Activated CD8-positive, alpha-beta memory T cell treated with anti-CD3 and anti-CD28 coated beads, Interleukin-2, amount 50 U/mL, for 24 hours (primary cell): ENCODE measurements around the gene CDK6.

ENCODE experiments used
- DNase-seq: peaks from one replicate; pipeline ENCODE4 v3.0.0-alpha.2; 2020; ENCODE audit errors: extremely low read depth

CDK6 gene

DNA sequence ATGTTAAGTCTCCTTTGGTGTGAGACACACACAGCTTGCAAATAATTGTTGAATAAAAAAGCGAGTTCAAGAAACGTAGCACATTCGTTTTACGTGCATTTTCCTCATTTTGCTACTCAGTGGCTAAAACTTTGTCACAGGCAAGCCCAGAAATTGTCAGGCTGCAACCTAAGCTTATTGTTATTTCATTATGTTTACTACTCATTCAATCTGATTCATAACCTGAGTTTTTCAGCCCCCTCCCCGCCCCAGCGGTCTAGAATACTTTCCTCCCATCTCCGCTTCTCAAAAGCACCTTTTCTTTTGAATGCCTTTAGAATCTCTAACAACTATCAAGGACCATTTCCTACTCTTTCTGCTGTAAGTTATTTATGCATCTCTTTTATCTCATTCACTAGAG, 247.3 kb downstream of the CDK6 start:
- DNase-seq: no peak

DNA sequence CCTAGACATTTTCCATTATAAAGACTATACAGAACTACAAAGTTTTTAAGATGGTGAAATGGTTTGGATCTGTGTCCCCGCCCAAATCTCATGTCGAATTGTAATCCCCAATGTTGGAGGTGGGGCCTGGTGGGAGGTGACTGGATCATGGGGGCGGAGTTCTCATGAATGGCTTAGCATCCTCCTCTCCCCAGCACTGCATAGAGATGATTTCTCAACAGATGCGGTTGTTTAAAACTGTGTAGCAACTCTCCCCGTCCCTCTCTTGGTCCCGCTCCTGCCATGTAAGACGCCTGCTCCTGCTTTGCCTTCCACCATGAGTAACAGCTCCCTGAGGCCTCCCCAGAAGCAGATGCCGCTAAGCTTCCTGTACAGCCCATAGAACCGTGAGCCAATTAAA, 247.8 kb downstream of the CDK6 start:
- no peak for DNase-seq

DNA sequence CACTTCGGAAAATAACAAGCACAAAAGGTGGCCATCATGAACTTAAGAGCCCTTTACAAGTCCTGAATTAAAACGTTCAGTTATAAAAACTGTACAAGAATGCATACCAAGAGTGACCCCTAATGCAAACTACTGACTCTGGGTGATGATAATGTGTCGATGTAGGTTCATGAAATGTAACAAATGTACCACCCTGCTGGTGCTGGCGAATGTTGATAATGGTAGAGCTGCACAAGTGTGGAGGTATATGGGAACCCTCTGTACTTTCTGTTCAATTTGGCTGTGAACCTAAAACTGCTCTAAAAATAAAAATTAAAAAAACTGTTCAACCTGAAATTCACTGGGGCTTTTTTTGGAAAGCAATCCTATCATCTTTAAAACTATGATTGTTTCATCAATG, 249.5 kb downstream of the CDK6 start:
- DNase-seq: no peak

DNA sequence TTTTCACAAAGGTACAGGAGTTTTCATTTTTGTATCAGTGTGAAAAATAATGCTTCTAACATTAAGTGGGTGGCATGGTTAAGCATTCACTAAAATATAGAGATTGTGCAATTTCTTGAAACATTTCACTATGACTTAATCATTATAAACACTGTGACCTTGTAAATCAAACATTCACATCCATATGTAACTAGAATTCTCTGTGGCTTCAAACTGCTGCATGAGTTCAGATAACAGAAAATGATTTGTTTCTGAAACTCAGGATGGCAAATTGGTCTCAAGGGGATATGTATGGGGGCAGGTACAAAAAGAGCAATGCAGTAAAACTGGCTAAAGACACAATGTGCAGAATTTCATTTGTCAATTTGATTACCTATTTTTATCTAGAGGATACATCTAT, 250.0 kb downstream of the CDK6 start:
- no peak for DNase-seq

DNA sequence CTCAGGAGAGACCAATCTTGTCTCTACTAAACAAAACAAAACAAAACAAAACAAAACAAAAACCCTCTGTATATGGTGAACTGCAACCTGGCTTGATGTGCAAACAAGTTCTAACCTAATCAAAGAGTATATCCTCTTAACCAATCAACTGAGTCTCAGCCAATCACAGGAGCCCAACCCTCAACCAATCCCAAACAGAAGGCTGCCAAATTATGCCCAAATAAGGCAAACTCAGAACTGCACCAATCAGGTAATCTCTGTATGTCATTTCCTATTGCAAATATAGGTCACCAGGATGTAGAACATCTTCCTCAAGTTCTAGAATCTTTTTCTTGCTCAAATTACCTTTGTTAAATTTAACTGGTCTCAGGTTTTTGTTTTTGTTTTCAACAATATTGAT, 251.4 kb downstream of the CDK6 start:
- DNase-seq: no peak

DNA sequence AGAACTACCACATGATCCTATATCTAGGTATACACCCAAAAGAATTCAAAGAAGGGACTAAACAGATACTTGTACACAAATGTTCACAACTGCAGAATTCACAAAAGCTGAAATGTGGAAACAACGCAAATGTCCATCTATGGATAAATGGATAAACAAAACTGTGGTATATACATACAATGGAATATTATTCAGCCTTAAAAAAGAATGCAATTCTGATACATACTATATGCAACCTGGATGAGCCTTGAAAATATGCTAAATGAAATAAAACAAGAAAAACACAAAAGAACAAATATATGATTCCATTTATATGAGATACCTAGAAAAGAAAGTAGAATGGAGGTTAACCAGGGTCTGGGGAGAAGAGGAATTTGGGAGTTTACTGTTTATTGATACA, 253.4 kb downstream of the CDK6 start:
- no peak for DNase-seq

DNA sequence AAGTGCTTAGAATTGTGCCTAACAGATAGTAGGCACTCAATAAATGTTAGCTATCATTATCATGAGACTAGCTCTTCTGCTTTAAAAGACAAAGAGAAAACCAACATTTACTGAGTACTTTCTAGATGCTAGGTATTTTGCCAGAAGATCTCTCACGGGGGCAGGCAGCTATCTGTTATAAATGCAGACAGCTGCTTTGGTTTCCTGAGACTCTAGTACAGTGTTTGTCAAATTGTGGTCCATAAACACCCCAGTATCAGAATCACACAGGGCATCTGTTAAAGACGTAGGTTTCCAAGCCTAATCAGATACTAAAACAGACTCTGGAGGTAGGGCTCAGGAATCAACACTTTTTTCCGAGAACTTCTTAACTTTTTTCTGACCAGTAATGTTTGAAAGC, 260.1 kb downstream of the CDK6 start:
- DNase-seq: no peak

DNA sequence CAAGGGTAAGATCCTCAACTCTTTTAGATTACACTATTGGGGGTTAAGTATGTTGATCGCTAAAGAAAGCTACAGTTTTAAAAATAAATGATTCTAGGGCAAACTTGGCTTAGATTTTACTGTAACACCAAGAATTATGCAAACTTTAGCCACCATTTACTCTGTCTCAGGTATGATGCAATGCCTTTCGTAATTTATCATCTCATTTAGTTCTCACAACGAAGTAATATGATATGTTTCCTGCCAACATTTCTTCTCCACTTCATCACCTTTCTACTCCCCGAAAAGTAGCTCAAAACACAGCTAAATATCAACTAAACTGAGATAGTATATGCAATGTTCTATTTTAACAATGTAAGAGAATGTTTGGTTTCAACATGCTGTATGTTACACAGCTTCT, 267.2 kb downstream of the CDK6 start:
- no peak for DNase-seq

DNA sequence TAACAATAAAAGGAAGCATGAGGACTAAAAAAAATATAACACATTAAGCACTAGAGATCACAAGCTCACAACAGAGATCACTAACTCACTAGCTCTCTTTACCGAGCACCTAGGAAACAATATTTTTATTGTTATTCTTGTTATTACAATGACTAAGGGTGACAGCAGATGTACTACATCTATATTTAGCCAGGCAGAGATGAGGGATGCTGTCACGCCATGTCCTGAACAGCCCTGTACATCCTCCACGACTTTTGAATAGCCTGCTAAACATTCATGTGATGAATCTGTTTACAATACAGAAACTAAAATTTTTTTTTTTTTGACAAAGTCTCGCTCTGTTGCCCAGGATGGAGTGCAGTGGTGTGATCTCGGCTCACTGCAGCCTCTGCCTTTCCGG, 268.9 kb downstream of the CDK6 start:
- no peak for DNase-seq

DNA sequence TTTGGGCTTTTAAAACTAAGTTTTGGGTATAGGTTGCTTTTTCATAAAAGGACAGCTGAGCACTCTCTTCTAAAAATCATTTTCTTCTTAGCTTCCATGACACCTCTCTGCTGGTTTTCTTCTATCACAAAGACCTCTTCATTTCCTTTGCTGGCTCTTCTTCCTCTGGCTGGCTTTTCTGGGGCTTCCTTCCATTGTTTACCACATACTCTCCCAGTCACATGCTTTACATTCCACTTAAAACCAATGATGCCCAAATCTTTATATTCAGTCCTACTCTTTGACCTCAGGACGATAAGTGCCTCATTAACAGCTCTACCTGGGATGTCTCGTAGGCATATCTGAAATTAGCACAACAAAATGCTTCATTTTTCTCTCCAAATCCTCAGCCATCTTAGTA, 273.0 kb downstream of the CDK6 start:
- no peak for DNase-seq

DNA sequence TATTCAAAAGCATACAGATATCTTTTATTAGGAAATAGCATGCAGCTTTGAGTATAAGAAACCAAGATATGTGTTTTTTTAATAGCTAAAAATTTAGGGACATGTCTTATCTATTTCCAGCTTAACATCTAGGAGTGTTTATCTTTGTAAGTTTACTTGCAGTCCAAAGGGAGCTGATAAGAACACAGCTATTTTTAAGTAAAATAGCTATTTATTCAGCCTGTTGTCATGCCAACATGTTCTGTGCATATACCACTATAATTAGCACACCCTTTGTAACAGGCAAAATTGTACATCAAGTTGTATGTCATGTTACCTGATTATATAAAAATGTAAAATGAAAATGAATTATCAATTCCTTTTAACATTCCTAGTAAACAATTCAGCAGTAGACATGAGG, 275.8 kb downstream of the CDK6 start:
- DNase-seq: no peak

DNA sequence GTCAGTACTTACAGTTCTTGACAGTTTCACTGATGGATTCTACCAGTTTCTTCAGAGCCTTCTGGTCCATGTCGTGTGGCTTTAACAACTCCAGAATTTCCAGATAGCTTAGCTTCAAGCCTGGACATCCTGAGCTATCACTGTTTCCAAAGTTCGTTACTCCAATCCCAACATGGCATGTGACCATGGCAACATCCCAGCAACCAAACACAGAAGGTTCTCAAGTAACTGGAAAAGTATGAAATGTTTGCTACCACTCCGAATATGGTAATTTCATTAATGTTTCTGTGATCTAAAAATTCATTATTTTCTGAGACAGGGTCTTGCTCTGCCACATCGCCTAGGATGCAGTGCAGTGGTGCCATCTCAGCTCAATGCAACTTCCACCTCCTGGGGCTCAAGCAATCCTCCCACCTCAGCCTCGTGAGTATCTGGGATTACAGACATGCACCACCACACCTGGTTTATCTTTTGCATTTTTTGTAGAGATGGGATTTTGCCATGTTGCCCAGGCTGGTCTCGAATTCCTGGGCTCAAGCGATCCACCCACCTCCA, 278.5 kb downstream of the CDK6 start:
- no peak for DNase-seq

DNA sequence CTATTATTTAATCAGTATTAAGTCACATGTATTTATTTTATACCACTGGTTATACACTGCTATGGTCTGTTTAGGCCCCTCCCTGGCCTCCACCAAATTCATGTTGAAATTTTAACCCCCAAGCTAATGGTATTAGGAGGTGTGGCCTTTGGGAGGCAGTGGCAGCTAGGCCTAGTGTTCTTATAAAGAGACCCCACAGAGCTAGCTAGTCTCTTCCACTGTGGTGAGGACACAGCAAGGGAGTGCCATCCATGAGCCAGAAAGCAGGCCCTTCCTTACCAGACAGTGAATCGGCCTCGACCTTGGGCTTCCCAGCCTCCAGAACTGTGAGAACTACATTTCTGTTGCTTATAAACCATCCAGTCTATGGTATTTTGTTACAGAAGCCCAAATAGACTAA, 279.1 kb downstream of the CDK6 start:
- no peak for DNase-seq
